ENCODE results near the gene MAP3K7. TPM values are rescaled to one million over a fixed set of nuclear protein-coding genes. Genes with fewer than 3 reads are reported as not detected.
"Not testable (repeated sequence)": the region's sequence is repeated elsewhere in the genome, so short reads cannot be mapped to it uniquely, and the experiment has no call there.

MAP3K7 gene
- polyA plus RNA-seq, 6 donors from 2014 or later = 20.3 to 25.2 (median 21.3) TPM

DNA sequence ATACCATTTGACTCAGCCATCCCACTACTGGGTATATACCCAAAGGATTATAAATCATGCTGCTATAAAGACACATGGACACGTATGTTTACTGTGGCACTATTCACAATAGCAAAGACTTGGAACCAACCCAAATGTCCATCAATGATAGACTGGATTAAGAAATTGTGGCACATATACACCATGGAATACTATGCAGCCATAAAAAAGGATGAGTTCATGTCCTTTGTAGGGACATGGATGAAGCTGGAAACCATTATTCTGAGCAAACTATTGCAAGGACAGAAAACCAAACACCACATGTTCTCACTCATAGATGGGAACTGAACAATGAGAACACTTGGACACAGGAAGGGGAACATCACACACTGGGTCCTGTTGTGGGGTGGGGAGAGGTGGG, 19.2 kb downstream of the MAP3K7 start:
- H3K27ac Mint-ChIP-seq; DNase-seq; ATAC-seq (ENCODE audit: low read depth in 2 of 2); H3K4me3 Mint-ChIP-seq; H3K27me3 Mint-ChIP-seq; H3K9me3 Mint-ChIP-seq: not testable (repeated sequence)
- Mint-ChIP-seq H3K4me1 (peaks cover 18 to 25% (median 21%) of the 10 kb centered on the region in 3 donors), H3K36me3 (peaks cover 10 to 14% of the 10 kb centered on the region in 2 donors)

- not testable (repeated sequence) for ATAC-seq (ENCODE audit: low read depth in 2 of 2); H3K4me3 Mint-ChIP-seq; H3K9me3 Mint-ChIP-seq; H3K27me3 Mint-ChIP-seq; DNase-seq
- H3K27ac Mint-ChIP-seq = peak overlapping the region in 1 of 6 donors; percentile 82
- peaks cover 22 to 30% of the 10 kb centered on the region in 2 donors for H3K36me3 Mint-ChIP-seq
- H3K4me1 Mint-ChIP-seq = peaks cover 13 to 25% (median 16%) of the 10 kb centered on the region in 3 donors
Measured at GRCh38 chr6:90562341-90562740, 24.5 kb downstream of the MAP3K7 start.

- no peak for ATAC-seq (ENCODE audit: low read depth in 2 of 2)
- H3K9me3 Mint-ChIP-seq = no peaks in the 10 kb centered on the region
- no peaks in the 10 kb centered on the region for H3K27me3 Mint-ChIP-seq
- DNase-seq = no peak
- H3K27ac Mint-ChIP-seq = peak overlapping the region in 2 of 6 donors; percentile 67 to 74
- H3K4me3 Mint-ChIP-seq = no peak overlapping the region
- peaks cover 20 to 34% of the 10 kb centered on the region in 2 donors for H3K36me3 Mint-ChIP-seq
- peaks cover 5 to 11% (median 8%) of the 10 kb centered on the region in 3 donors for H3K4me1 Mint-ChIP-seq
Measured at GRCh38 chr6:90559931-90560330, 26.9 kb downstream of the MAP3K7 start.

- Mint-ChIP-seq H3K27me3 (no peaks in the 10 kb centered on the region), H3K4me1 (peaks cover 0 to 3% (median 0%) of the 10 kb centered on the region in 3 donors), H3K9me3 (no peaks in the 10 kb centered on the region), H3K4me3 (no peak overlapping the region), H3K36me3 (peaks cover 8 to 21% of the 10 kb centered on the region in 2 donors), H3K27ac (no peak overlapping the region)
- DNase-seq = no peak
- ATAC-seq (ENCODE audit: low read depth in 2 of 2) = no peak
Measured at GRCh38 chr6:90557006-90557405, 29.9 kb downstream of the MAP3K7 start.

DNA sequence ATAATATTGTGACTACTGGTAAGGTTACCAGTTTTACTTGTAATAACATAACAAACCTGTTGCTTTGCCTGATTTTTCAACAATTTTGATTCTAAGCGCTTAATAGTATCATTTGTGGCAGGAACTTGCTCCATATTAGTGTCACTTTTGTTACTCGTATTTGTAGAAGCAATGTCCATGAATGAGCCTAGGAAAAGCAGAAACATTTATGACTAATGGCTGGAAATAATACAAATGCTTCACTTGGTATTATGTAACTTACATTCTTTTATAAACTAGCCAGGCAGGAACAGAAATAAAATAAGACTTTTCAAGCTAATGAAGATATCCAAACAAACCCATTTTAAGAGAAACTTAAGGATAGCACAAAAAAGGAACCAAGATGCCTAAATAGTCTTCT, 38.9 kb downstream of the MAP3K7 start:
- no peaks in the 10 kb centered on the region for H3K9me3 Mint-ChIP-seq

GRCh38 chr6:90547079-90547478, 39.8 kb downstream of the MAP3K7 start:
- no peaks in the 10 kb centered on the region for H3K27me3 Mint-ChIP-seq
- H3K27ac Mint-ChIP-seq = peak overlapping the region in 3 of 6 donors; percentile 1 to 80 (median 53)
- H3K36me3 Mint-ChIP-seq = peaks cover 16 to 27% of the 10 kb centered on the region in 2 donors
- peaks cover 15 to 25% (median 20%) of the 10 kb centered on the region in 3 donors for H3K4me1 Mint-ChIP-seq
- H3K9me3 Mint-ChIP-seq = no peaks in the 10 kb centered on the region
- no peak overlapping the region for H3K4me3 Mint-ChIP-seq
- no peak for ATAC-seq (ENCODE audit: low read depth in 2 of 2)
- DNase-seq = no peak

More for the DNA sequence above, 38.9 kb downstream of the MAP3K7 start:
- Mint-ChIP-seq H3K4me1 (peaks cover 15 to 25% (median 20%) of the 10 kb centered on the region in 3 donors), H3K4me3 (no peak overlapping the region), H3K36me3 (peaks cover 16 to 27% of the 10 kb centered on the region in 2 donors), H3K27ac (peak overlapping the region in 2 of 6 donors; percentile 2 to 40), H3K27me3 (no peaks in the 10 kb centered on the region)
- ATAC-seq (ENCODE audit: low read depth in 2 of 2) (no peak), DNase-seq (no peak)

GRCh38 chr6:90545448-90545847, 41.4 kb downstream of the MAP3K7 start:
- no peak for ATAC-seq (ENCODE audit: low read depth in 2 of 2)
- peaks cover 16 to 27% of the 10 kb centered on the region in 2 donors for H3K36me3 Mint-ChIP-seq
- peak overlapping the region in 4 of 6 donors; percentile 75 to 90 (median 82) for H3K27ac Mint-ChIP-seq
- H3K4me1 Mint-ChIP-seq = peaks cover 15 to 28% (median 20%) of the 10 kb centered on the region in 3 donors
- H3K9me3 Mint-ChIP-seq = no peaks in the 10 kb centered on the region
- no peak for DNase-seq
- H3K4me3 Mint-ChIP-seq = no peak overlapping the region
- H3K27me3 Mint-ChIP-seq = no peaks in the 10 kb centered on the region

GRCh38 chr6:90544741-90545140, 42.1 kb downstream of the MAP3K7 start:
- Mint-ChIP-seq H3K36me3 (peaks cover 16 to 26% of the 10 kb centered on the region in 2 donors), H3K4me3 (peak overlapping the region; percentile 22 to 75 (median 62)), H3K4me1 (peaks cover 15 to 29% (median 20%) of the 10 kb centered on the region in 3 donors), H3K27ac (peak overlapping the region; percentile 3 to 91 (median 72)), H3K27me3 (no peaks in the 10 kb centered on the region), H3K9me3 (no peaks in the 10 kb centered on the region)
- peak; percentile 81 to 82 for ATAC-seq (ENCODE audit: low read depth in 2 of 2)
- peak; percentile 30 for DNase-seq

DNA sequence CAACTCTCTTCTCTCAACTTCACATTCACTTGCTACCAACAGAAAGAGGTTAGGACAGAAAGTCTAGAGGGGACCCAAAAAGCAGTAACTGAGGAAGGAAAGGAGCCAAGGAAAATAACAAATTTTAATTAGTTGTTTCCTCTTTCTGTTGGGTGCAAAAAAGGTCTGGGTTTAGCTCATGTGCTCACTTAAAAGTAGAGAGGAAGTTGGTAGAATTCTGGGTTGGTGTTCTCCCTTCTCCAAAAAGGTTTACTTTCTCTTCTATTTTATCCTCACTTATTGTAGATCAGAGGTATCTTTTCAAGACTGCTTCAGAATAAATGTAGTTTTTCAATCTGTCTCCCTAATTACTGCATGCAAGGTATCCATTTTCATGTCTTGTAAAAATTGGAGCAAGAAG, 42.8 kb downstream of the MAP3K7 start:
- peak; percentile 56 to 72 for ATAC-seq (ENCODE audit: low read depth in 2 of 2)
- peaks cover 15 to 29% (median 20%) of the 10 kb centered on the region in 3 donors for H3K4me1 Mint-ChIP-seq
- H3K9me3 Mint-ChIP-seq = no peaks in the 10 kb centered on the region
- H3K4me3 Mint-ChIP-seq = peak overlapping the region; percentile 22 to 85 (median 68)
- peak; percentile 14 for DNase-seq
- H3K27ac Mint-ChIP-seq = peak overlapping the region; percentile 14 to 92 (median 72)
- peaks cover 11 to 19% of the 10 kb centered on the region in 2 donors for H3K36me3 Mint-ChIP-seq
- no peaks in the 10 kb centered on the region for H3K27me3 Mint-ChIP-seq

GRCh38 chr6:90541221-90541620, 45.7 kb downstream of the MAP3K7 start:
- Mint-ChIP-seq H3K4me3 (no peak overlapping the region), H3K36me3 (peaks cover 0 to 2% of the 10 kb centered on the region in 2 donors), H3K27ac (no peak overlapping the region), H3K27me3 (no peaks in the 10 kb centered on the region), H3K9me3 (no peaks in the 10 kb centered on the region), H3K4me1 (peaks cover 26 to 46% (median 37%) of the 10 kb centered on the region in 3 donors)
- DNase-seq (no peak), ATAC-seq (ENCODE audit: low read depth in 2 of 2) (no peak)

- H3K27ac Mint-ChIP-seq = peak overlapping the region in 3 of 6 donors; percentile 28 to 84 (median 77)
- no peak for DNase-seq
- H3K36me3 Mint-ChIP-seq = peaks cover 0 to 5% of the 10 kb centered on the region in 2 donors
- no peaks in the 10 kb centered on the region for H3K27me3 Mint-ChIP-seq
- peaks cover 13 to 24% (median 22%) of the 10 kb centered on the region in 3 donors for H3K4me1 Mint-ChIP-seq
- no peak for ATAC-seq (ENCODE audit: low read depth in 2 of 2)
- no peaks in the 10 kb centered on the region for H3K9me3 Mint-ChIP-seq
- H3K4me3 Mint-ChIP-seq = peak overlapping the region in 2 of 8 donors; percentile 29 to 32
Measured at GRCh38 chr6:90538278-90539046, 48.4 kb downstream of the MAP3K7 start.

GRCh38 chr6:90537723-90538258, 49.1 kb downstream of the MAP3K7 start:
- DNase-seq (peak; percentile 59), ATAC-seq (ENCODE audit: low read depth in 2 of 2) (peak; percentile 98 to 99)
- Mint-ChIP-seq H3K4me3 (peak overlapping the region in 6 of 8 donors; percentile 0 to 81 (median 38)), H3K36me3 (peaks cover 0 to 12% of the 10 kb centered on the region in 2 donors), H3K27me3 (no peaks in the 10 kb centered on the region), H3K9me3 (no peaks in the 10 kb centered on the region), H3K4me1 (peaks cover 11 to 22% (median 19%) of the 10 kb centered on the region in 3 donors), H3K27ac (peak overlapping the region; percentile 69 to 99 (median 88))

GRCh38 chr6:90537027-90537426, 49.8 kb downstream of the MAP3K7 start:
- no peak for DNase-seq
- no peak for ATAC-seq (ENCODE audit: low read depth in 2 of 2)
- H3K9me3 Mint-ChIP-seq = no peaks in the 10 kb centered on the region
- peaks cover 11 to 22% (median 19%) of the 10 kb centered on the region in 3 donors for H3K4me1 Mint-ChIP-seq
- H3K27me3 Mint-ChIP-seq = no peaks in the 10 kb centered on the region
- H3K27ac Mint-ChIP-seq = peak overlapping the region in 3 of 6 donors; percentile 16 to 97 (median 84)
- peak overlapping the region in 1 of 8 donors; percentile 81 for H3K4me3 Mint-ChIP-seq
- peaks cover 0 to 12% of the 10 kb centered on the region in 2 donors for H3K36me3 Mint-ChIP-seq
